ENCODE data around the gene RAMP2.
A peak's percentile ranks its signal among the peaks of the same experiment; 100 is the strongest.

RAMP2 gene

DNA sequence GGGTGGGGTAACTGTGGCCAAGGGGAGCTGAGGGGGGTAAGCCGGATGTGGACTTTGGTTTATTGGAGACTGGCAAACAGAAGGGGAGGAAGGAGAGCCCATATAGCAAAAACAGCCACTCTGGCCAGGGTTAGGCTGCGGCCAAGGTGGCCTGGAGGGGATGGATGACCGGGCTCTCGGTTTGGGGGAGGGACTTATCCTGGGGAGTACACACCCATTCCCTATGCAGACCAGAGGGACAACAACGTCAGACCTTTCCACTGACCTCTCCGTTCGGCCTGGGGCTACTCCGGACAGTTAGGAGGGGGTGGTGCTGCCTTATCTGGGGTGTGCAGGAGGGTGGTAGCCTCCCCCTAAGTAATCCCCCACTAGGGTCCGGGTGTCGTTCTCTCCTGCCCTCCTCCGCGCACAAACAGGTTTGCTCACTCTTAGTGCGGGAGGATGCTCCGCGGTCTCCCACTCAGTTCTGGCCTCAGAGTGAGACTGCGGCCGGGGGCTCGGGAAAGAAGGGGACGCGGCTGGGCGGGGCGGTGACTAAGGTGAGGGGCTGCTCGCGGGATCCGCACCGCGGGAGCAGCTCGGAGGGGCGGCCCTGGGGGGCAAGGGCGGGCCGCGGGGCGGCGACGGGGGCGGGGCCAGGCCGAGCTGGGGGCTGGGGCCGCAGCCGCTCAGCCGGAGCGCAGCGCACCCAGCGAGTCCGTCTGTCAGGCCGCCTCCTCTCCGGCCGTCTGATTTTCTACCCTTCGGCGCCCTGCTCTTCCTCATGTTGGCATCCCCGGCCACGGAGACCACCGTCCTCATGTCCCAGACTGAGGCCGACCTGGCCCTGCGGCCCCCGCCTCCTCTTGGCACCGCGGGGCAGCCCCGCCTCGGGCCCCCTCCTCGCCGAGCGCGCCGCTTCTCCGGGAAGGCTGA, 19.2 kb downstream of the RAMP2 start, which contains the start of gene WNK4:
TSS of gene WNK4 (plus strand) at position 675 of the 915 bp plus-strand sequence. CDS start at position 764, 89 bp downstream.
- H3K4me3 Mint-ChIP-seq, result no peak within 1 kb of the TSS
- H3K27me3 Mint-ChIP-seq (ENCODE audit: low read depth), result peaks cover 52% of the 10 kb centered on the region
- no peaks in the 10 kb centered on the region for H3K9me3 Mint-ChIP-seq
- H3K4me1 Mint-ChIP-seq (ENCODE audit: low read depth), result peaks cover 12% of the 10 kb centered on the region
- peaks cover 37% of the 10 kb centered on the region for H3K36me3 Mint-ChIP-seq (ENCODE audit: low read depth)
- no peak within 1 kb of the TSS for H3K27ac Mint-ChIP-seq

DNA sequence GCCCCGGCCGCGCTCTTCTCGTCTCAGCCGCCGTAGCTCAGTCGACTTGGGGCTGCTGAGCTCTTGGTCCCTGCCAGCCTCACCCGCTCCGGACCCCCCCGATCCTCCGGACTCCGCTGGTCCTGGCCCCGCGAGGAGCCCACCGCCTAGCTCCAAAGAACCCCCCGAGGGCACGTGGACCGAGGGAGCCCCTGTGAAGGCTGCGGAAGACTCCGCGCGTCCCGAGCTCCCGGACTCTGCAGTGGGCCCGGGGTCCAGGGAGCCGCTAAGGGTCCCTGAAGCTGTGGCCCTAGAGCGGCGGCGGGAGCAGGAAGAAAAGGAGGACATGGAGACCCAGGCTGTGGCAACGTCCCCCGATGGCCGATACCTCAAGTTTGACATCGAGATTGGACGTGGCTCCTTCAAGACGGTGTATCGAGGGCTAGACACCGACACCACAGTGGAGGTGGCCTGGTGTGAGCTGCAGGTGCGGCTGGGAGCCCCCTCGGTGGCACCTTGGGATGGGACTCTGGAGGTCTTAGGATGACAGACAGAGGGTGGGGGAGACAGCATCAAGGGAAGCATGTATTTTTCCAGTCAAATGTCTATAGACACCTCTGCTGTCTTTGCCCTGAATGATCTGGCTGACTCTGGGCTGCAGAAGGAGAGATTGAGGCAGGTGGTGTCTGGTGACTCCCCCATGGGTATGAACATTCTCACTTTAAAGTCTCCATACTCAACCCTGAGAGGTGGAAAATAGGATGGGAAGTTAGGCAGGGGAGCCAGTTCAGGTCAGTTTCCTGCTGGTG, 20.0 kb downstream of the RAMP2 start:
- Mint-ChIP-seq H3K4me3 (no peak overlapping the region), H3K9me3 (no peaks in the 10 kb centered on the region), H3K4me1 (ENCODE audit: low read depth) (peaks cover 12% of the 10 kb centered on the region), H3K36me3 (ENCODE audit: low read depth) (peaks cover 30% of the 10 kb centered on the region), H3K27ac (no peak overlapping the region), H3K27me3 (ENCODE audit: low read depth) (peaks cover 60% of the 10 kb centered on the region)

DNA sequence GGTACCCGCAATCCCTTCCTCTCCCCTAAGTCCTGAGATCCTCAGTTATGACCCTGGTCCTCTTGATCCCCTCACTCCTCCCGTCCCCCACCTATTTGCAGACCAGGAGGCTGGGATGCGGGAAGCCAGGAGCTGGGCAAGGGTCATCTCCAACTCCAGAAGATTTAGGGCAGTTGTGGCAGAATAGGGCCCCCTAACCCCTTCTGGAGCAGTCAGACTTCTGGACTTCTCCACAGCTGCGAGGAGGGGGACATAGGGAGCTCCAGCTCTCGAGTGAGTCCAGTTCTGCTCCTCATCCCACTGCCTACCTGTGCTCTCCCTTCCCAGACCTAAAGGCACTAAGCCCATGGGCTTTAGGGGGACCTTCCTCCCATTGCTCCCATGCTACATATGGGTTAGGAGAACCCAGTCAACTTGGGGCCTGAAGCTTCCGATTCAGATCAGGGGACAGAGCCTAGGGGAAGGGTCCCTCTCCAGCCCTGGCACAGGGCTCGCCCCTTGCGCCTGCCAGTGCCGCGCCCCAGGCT, 20.7 kb downstream of the RAMP2 start:
- H3K9me3 Mint-ChIP-seq, result no peaks in the 10 kb centered on the region
- H3K27ac Mint-ChIP-seq, result no peak overlapping the region
- peaks cover 28% of the 10 kb centered on the region for H3K36me3 Mint-ChIP-seq (ENCODE audit: low read depth)
- H3K27me3 Mint-ChIP-seq (ENCODE audit: low read depth), result peaks cover 66% of the 10 kb centered on the region
- H3K4me3 Mint-ChIP-seq, result no peak overlapping the region
- peaks cover 12% of the 10 kb centered on the region for H3K4me1 Mint-ChIP-seq (ENCODE audit: low read depth)

DNA sequence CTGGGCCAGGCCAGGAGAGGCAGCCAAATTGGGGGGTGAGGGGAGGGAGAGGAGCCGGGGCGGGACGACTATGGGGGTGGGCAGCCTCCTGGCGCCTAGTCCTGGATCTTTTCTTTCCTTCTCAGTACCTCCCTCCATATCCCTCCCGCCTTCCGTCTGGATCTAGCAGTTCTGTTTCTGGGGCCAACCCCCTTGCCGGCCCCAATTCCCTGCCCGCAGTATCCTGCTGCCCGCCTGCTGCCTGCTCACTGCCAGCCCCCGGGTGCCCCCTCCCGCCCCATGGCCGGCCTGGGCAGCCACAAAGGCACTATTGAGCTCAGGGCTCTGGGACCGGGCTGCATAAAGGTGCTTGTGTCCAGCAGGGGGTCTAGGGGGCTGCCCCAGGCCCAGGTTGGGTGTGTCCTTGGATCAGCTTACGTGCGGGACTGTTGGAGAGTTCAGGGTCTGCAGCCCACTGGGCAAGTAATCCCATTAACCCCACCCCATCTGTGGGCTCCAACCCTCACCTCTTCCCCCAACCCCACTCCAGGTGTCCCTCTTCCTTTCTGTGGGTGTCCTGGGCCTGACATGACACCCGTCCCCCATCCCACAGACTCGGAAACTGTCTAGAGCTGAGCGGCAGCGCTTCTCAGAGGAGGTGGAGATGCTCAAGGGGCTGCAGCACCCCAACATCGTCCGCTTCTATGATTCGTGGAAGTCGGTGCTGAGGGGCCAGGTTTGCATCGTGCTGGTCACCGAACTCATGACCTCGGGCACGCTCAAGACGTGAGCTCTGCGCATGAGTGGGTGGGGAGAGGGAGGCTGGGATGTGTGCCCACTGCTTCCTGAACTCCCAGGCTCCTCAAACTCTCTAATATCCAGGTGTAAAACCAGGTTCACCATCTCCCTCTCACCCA, 21.4 kb downstream of the RAMP2 start:
- H3K27ac Mint-ChIP-seq, result no peak overlapping the region
- peaks cover 12% of the 10 kb centered on the region for H3K4me1 Mint-ChIP-seq (ENCODE audit: low read depth)
- peaks cover 72% of the 10 kb centered on the region for H3K27me3 Mint-ChIP-seq (ENCODE audit: low read depth)
- peaks cover 25% of the 10 kb centered on the region for H3K36me3 Mint-ChIP-seq (ENCODE audit: low read depth)
- H3K9me3 Mint-ChIP-seq, result no peaks in the 10 kb centered on the region
- H3K4me3 Mint-ChIP-seq, result no peak overlapping the region

DNA sequence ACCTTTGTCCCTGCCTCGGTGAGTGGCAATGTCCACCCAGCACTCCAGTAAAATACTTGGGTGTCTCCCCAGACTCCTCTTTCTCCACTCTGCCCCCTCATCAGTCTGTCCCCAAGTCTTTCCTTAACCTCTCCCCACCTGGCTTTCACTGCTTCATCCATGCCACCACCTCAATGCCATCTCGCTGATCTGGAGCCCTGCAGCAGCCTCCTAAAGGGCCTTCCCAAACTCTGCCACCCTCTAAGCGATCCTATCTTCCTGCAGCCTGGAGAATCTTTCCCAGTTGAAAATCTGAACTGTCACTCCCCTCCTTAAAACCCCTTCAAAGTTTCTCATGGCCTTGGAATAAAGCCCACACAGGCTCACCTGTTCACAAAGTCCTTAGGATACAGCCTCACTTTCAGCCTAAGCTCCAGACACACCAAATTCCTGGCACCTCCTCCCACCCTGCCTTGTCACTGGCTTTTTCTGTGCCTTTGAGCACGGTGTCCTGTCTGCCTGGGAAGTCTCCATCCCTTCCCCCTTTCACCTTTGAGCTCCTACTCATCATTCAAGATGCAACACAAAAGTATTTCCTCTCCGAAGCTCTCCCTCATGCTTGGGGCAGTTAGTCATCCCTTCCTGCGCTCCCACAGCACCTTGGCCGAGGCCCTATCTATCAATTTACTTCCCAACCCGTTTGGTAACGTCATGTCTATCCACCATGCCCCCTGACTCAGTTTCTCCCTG, 22.2 kb downstream of the RAMP2 start:
- Mint-ChIP-seq H3K27ac (peak overlapping the region; percentile 50), H3K27me3 (ENCODE audit: low read depth) (peaks cover 80% of the 10 kb centered on the region), H3K36me3 (ENCODE audit: low read depth) (peaks cover 20% of the 10 kb centered on the region), H3K9me3 (no peaks in the 10 kb centered on the region), H3K4me1 (ENCODE audit: low read depth) (peaks cover 12% of the 10 kb centered on the region), H3K4me3 (no peak overlapping the region)

DNA sequence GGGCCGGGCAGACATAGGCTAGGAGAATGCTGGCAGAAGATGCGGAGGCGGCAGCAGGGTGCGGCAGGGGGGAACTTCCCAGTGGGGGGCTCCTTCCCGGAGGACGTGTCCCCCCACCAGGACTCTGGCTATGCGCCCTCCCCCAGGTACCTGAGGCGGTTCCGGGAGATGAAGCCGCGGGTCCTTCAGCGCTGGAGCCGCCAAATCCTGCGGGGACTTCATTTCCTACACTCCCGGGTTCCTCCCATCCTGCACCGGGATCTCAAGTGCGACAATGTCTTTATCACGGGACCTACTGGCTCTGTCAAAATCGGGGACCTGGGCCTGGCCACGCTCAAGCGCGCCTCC, 22.7 kb downstream of the RAMP2 start:
- H3K4me1 Mint-ChIP-seq (ENCODE audit: low read depth), result peaks cover 12% of the 10 kb centered on the region
- peak overlapping the region; percentile 50 for H3K27ac Mint-ChIP-seq
- peaks cover 84% of the 10 kb centered on the region for H3K27me3 Mint-ChIP-seq (ENCODE audit: low read depth)
- no peaks in the 10 kb centered on the region for H3K9me3 Mint-ChIP-seq
- peaks cover 15% of the 10 kb centered on the region for H3K36me3 Mint-ChIP-seq (ENCODE audit: low read depth)
- H3K4me3 Mint-ChIP-seq, result no peak overlapping the region

DNA sequence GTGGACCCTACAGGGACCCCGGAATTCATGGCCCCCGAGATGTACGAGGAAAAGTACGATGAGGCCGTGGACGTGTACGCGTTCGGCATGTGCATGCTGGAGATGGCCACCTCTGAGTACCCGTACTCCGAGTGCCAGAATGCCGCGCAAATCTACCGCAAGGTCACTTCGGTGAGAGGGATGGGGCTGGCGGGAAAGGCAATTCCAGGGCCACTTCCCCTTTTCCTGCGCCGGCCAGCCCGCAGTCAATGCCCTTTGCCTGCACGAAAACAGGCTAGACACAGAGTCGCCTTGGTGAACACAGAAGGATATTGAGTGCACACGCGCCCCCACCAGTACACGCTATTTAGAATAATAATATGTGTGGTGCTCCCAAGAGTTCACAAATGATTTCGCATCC, 23.4 kb downstream of the RAMP2 start:
- peaks cover 12% of the 10 kb centered on the region for H3K4me1 Mint-ChIP-seq (ENCODE audit: low read depth)
- no peaks in the 10 kb centered on the region for H3K9me3 Mint-ChIP-seq
- no peak overlapping the region for H3K27ac Mint-ChIP-seq
- H3K4me3 Mint-ChIP-seq, result no peak overlapping the region
- peaks cover 85% of the 10 kb centered on the region for H3K27me3 Mint-ChIP-seq (ENCODE audit: low read depth)
- peaks cover 9% of the 10 kb centered on the region for H3K36me3 Mint-ChIP-seq (ENCODE audit: low read depth)

DNA sequence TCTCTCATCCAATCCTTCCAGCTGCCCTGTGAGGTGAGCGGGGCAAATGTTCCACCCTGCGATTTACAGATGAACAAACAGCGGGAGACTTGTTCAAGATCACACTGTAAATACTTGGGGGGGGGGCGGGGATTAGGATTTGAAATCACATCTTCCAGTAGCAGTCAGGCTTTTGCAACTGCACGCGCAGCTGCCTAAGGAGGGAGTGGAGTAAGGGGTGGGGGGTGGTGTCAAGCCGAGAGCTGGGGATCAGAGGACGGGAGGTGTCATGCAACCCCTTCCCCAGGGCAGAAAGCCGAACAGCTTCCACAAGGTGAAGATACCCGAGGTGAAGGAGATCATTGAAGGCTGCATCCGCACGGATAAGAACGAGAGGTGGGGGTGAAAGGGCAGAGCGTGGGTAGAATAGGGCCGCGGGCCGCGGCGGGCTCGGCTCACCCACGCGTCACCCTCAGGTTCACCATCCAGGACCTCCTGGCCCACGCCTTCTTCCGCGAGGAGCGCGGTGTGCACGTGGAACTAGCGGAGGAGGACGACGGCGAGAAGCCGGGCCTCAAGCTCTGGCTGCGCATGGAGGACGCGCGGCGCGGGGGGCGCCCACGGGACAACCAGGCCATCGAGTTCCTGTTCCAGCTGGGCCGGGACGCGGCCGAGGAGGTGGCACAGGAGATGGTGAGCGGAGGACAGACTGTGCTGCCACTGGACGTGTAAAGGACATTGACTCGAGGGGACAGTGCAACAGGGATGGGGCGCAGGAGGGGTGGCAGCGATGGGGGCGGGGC, 24.0 kb downstream of the RAMP2 start:
- Mint-ChIP-seq H3K27me3 (ENCODE audit: low read depth) (peaks cover 82% of the 10 kb centered on the region), H3K27ac (no peak overlapping the region), H3K36me3 (ENCODE audit: low read depth) (peaks cover 4% of the 10 kb centered on the region), H3K4me1 (ENCODE audit: low read depth) (peaks cover 12% of the 10 kb centered on the region), H3K9me3 (no peaks in the 10 kb centered on the region), H3K4me3 (no peak overlapping the region)

DNA sequence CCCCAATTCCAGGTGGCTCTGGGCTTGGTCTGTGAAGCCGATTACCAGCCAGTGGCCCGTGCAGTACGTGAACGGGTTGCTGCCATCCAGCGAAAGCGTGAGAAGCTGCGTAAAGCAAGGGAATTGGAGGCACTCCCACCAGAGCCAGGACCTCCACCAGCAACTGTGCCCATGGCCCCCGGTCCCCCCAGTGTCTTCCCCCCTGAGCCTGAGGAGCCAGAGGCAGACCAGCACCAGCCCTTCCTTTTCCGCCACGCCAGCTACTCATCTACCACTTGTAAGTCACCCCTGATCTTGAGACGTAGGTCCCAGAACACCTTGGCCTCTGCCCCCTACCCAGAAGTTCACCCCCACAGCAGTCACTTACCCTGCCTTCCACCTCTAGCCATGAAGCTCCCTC, 26.2 kb downstream of the RAMP2 start:
- Mint-ChIP-seq H3K4me3 (no peak overlapping the region), H3K4me1 (ENCODE audit: low read depth) (peaks cover 12% of the 10 kb centered on the region), H3K9me3 (no peaks in the 10 kb centered on the region), H3K27ac (no peak overlapping the region), H3K27me3 (ENCODE audit: low read depth) (peaks cover 72% of the 10 kb centered on the region), H3K36me3 (ENCODE audit: low read depth) (peaks cover 4% of the 10 kb centered on the region)

DNA sequence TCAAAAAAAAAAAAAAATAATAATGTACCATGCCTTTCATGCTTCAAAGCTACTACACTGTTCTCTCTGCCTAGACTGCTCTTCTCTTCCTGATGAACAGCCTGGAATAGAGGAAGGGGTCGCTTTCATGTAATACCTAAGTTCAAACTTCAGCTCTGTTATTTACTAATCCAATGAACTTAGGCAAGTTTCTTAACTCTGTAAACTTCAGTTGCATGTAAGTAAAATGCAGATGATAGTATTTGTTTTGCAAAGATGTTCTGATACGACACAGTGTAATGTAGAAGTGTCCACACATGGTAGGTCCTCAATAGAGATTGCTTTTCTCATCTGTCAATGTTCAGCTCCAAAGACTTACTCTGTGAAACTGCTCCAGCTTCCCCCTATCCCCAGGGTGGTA, 30.9 kb downstream of the RAMP2 start:
- Mint-ChIP-seq H3K27me3 (ENCODE audit: low read depth) (peaks cover 27% of the 10 kb centered on the region), H3K9me3 (no peaks in the 10 kb centered on the region), H3K4me3 (no peak overlapping the region), H3K27ac (no peak overlapping the region), H3K36me3 (ENCODE audit: low read depth) (peaks cover 5% of the 10 kb centered on the region), H3K4me1 (ENCODE audit: low read depth) (peaks cover 3% of the 10 kb centered on the region)

DNA sequence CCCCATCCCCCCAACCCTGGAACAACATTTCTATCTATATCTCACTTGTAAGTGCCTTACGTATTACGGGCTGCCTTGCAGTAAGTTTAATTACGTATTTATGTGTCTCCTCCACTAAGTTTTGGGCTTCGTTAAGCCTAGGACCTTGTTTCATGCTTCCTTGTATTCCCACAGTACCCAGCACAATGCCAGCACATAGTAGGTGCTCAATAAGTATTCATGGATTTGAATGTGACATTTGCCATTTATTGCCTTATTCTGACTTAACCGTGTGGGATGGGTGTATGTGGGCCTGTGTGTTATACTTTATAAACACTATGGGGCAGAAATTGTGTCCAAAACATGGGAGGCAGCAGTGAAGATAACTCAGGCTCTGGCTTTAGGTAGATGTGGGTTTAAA, 31.5 kb downstream of the RAMP2 start:
- peaks cover 8% of the 10 kb centered on the region for H3K4me1 Mint-ChIP-seq (ENCODE audit: low read depth)
- H3K9me3 Mint-ChIP-seq, result no peaks in the 10 kb centered on the region
- no peak overlapping the region for H3K27ac Mint-ChIP-seq
- no peak overlapping the region for H3K4me3 Mint-ChIP-seq
- H3K27me3 Mint-ChIP-seq (ENCODE audit: low read depth), result peaks cover 22% of the 10 kb centered on the region
- peaks cover 5% of the 10 kb centered on the region for H3K36me3 Mint-ChIP-seq (ENCODE audit: low read depth)

DNA sequence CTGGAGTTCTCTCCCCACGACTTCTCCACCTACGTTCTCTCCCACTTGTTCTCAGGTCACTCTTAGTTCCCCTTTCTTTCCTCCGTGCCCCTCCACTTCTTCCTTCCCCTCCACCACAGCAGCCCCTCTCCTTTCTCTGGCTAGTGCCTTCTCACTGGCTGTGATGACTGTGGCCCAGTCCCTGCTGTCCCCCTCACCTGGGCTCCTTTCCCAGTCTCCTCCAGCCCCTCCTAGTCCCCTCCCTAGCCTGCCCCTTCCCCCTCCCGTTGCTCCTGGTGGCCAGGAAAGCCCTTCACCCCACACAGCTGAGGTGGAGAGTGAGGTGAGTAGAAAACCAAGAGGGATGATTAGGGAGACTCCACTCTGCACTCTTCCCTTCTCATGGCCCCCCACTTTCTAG, 34.0 kb downstream of the RAMP2 start:
- no peak overlapping the region for H3K4me3 Mint-ChIP-seq

DNA sequence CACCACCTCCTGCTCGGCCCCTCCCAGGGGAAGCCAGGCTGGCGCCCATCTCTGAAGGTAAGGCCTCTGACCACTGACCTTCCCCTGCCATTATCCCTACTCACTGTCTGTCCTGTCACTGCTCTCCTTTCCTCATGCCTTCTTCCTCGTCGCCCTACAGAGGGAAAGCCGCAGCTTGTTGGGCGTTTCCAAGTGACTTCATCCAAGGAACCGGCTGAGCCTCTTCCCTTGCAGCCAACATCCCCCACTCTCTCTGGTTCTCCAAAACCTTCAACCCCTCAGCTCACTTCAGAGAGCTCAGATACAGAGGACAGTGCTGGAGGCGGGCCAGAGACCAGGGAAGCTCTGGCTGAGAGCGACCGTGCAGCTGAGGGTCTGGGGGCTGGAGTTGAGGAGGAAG, 34.4 kb downstream of the RAMP2 start:
- peak overlapping the region; percentile 43 for H3K4me3 Mint-ChIP-seq
- no peak overlapping the region for H3K27ac Mint-ChIP-seq
- peaks cover 5% of the 10 kb centered on the region for H3K36me3 Mint-ChIP-seq (ENCODE audit: low read depth)
- peaks cover 17% of the 10 kb centered on the region for H3K4me1 Mint-ChIP-seq (ENCODE audit: low read depth)
- no peaks in the 10 kb centered on the region for H3K9me3 Mint-ChIP-seq
- peaks cover 8% of the 10 kb centered on the region for H3K27me3 Mint-ChIP-seq (ENCODE audit: low read depth)

More for the DNA sequence above, 34.0 kb downstream of the RAMP2 start:
- H3K27me3 Mint-ChIP-seq (ENCODE audit: low read depth), result peaks cover 8% of the 10 kb centered on the region
- H3K36me3 Mint-ChIP-seq (ENCODE audit: low read depth), result peaks cover 5% of the 10 kb centered on the region
- H3K27ac Mint-ChIP-seq, result no peak overlapping the region
- H3K4me1 Mint-ChIP-seq (ENCODE audit: low read depth), result peaks cover 17% of the 10 kb centered on the region
- H3K9me3 Mint-ChIP-seq, result no peaks in the 10 kb centered on the region

Data from T-helper 1 cell treated with Interleukin-12 subunit alpha and Interleukin-12 subunit beta and Interleukin-4 antibody, amounts not matched to agents 30 μg/mL and 1 μg/mL, for 36 hours (primary cell).